Kidney (tissue), 14 donors: ENCODE results near the gene OR13F1. TPM values are rescaled to one million over a fixed set of nuclear protein-coding genes. Genes with fewer than 3 reads are reported as not detected.
A peak's percentile ranks its signal among the peaks of the same experiment; 100 is the strongest.
"Not testable (repeated sequence)": the region's sequence is repeated elsewhere in the genome, so short reads cannot be mapped to it uniquely, and the experiment has no call there.

Experiments used
- DNase-seq, 5 donors: peaks; one replicate each; pipeline ENCODE4 v3.0.0-alpha.2; 2013 to 2020
- FAIRE-seq: peaks from 2 replicates; lab custom pipeline; 2012; peaks lifted over from hg19 to GRCh38; lab: Jason Lieb, UNC
- H3K27ac ChIP-seq, 2 donors: one replicate each; pipeline ENCODE4 v1.7.0; 2013; ENCODE audit warnings: low read depth in 2 of 2, low read length in 2 of 2, inconsistent platforms in 1 of 2
- H3K27me3 ChIP-seq: one replicate; pipeline ENCODE4 v1.7.1; 2013; ENCODE audit warnings: low read length, inconsistent platforms; ENCODE audit not compliant: control insufficient read depth, insufficient read depth
- H3K36me3 ChIP-seq, 3 donors: one replicate each; pipeline versions ENCODE4 v1.7.0 to v1.7.1; 2013; ENCODE audit warnings: low read length in 3 of 3, control low read depth in 1 of 3, inconsistent platforms in 1 of 3; ENCODE audit not compliant: insufficient read depth in 3 of 3, control insufficient read depth in 2 of 3
- H3K4me1 ChIP-seq, 3 donors: one replicate each; pipeline versions ENCODE4 v1.7.0 to v1.7.1; 2013; ENCODE audit warnings: low read length in 3 of 3, inconsistent platforms in 1 of 3, low read depth in 1 of 3; ENCODE audit not compliant: control insufficient read depth in 2 of 3, insufficient read depth in 2 of 3
- H3K4me3 ChIP-seq, 3 donors: one replicate each; pipeline versions ENCODE4 v1.7.0 to v1.8.1; 2013; ENCODE audit warnings: low read length in 3 of 3, control low read depth in 1 of 3, inconsistent platforms in 1 of 3
- H3K9ac ChIP-seq, 3 donors: one replicate each; pipeline versions ENCODE4 v1.7.0 to v1.7.1; 2013; ENCODE audit warnings: low read length in 3 of 3, control low read depth in 1 of 3, inconsistent platforms in 1 of 3
- H3K9me3 ChIP-seq, 3 donors: one replicate each; pipeline versions ENCODE4 v1.7.0 to v1.7.1; 2013; ENCODE audit warnings: low read length in 3 of 3, control low read depth in 1 of 3, inconsistent platforms in 1 of 3; ENCODE audit not compliant: control insufficient read depth in 2 of 3, insufficient read depth in 1 of 3
- CTCF ChIP-seq: IDR thresholded peaks from 3 replicates; pipeline ENCODE4 v1.5.1; 2012; ENCODE audit warnings: mild to moderate bottlenecking, moderate library complexity, borderline replicate concordance; ENCODE audit not compliant: insufficient read depth; ENCODE audit errors: extremely low read depth
- intact Hi-C: fragments of 100-400 bp; cut with DNase I; formaldehyde crosslinking; loops from one replicate; pipeline ENCODE4 v1.11.1; 2022
- polyA plus RNA-seq: library from polyadenylated mRNA; stranded (reverse); fragments of 350-450 nt; fragmentation: Illumina TruSeq; extraction: RNeasy Lipid Tissue Mini Kit (QIAGEN cat#74804); gene quantifications from one replicate; pipeline ENCODE4 v1.2.3, GENCODE V29; 2014; ENCODE audit warnings: low read depth, low replicate concordance; ENCODE audit not compliant: insufficient read depth
- total RNA-seq: library from RNA; stranded (reverse); fragmentation: NEBNext Ultra II Directional; extraction: Animal tissue kit (Norgen Biotek cat#: 25700); gene quantifications from one replicate; pipeline ENCODE4 v1.2.1, GENCODE V29; 2021
- donor health status: control.
- donor health status: control.
- donor health status: control.
- donor health status: control.
- donor health status: control.
- donor health status: DM: yes; HTN: yes; CAD: no.
- donor health status: Normal renal cell carcinoma (clear cell type).

OR13F1 gene
- total and polyA plus RNA-seq, 2 donors from 2014 or later: not detected

DNA sequence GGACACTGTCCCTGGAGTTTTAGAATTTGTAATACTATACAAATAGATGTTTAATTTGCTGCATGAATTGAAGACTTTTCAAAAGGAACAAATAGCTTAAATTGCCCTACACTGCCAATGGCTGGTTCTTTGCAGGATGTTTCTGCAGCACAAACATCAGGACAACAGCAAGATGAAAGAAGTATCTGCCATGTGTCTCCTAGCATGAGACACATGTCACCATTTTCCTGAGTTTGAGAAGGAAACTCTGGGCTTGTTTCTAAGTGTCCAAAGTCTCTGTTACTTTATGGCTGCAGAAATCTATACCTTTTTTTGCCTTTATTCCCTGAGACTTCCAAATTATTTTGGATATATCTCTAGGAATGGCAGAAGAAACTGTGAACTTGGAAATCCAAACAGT, 623 bp upstream of the OR13F1 start:
- DNase-seq: no peak
- no peak overlapping the region for H3K27ac ChIP-seq
- H3K9ac ChIP-seq: no peak overlapping the region
- no peak overlapping the region for H3K4me3 ChIP-seq
- no peak for TF ChIP-seq CTCF
- intact Hi-C loops: no loop called here
- no peaks in the 10 kb centered on the region for H3K36me3 ChIP-seq
- no peaks in the 10 kb centered on the region for H3K27me3 ChIP-seq
- FAIRE-seq: no peak
- H3K4me1 ChIP-seq: no peaks in the 10 kb centered on the region
- no peaks in the 10 kb centered on the region for H3K9me3 ChIP-seq

DNA sequence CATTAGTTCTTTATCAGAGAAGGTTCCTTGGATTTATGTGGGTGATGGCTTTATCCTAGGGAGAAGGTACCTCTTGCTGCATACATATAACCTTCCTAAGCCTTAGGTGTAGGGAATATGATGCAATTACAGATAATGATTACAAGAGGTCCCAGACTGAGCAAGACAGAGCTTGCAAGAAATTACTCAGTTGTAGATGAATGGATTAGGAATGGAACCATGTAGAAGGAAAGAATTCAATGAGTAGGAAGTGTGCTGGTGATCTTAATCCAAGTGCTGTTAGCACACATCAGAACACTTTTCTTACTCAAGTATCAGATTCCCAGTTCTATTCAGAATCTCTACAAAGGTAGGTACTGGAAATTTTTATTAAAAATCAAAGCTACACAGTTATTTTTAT, 2.5 kb downstream of the OR13F1 start:
- TF ChIP-seq CTCF: no peak
- H3K4me3 ChIP-seq: no peak overlapping the region
- H3K4me1 ChIP-seq: no peaks in the 10 kb centered on the region
- no peaks in the 10 kb centered on the region for H3K27me3 ChIP-seq
- H3K9ac ChIP-seq: no peak overlapping the region
- H3K9me3 ChIP-seq: no peaks in the 10 kb centered on the region
- no peak overlapping the region for H3K27ac ChIP-seq
- FAIRE-seq: no peak
- H3K36me3 ChIP-seq: no peaks in the 10 kb centered on the region
- intact Hi-C loops: no loop called here
- DNase-seq: no peak

DNA sequence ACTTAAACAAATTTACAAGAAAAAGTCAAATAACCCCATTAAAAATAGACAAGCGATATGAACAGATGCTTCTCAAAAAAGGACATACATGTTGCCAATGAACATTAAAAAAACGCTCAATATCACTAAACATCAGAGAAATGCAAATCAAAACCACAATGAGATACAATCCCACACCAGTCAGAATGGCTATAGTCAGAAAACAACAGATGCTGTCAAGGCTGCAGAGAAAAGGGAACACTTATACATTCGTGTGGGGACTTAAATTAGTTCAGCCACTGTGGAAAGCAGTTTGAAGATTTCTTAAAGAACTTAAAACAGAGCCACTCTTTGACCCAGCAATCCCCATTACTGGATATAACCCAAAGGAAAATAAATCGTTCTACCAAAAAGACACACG, 10.8 kb downstream of the OR13F1 start:
- H3K27me3 ChIP-seq: no peaks in the 10 kb centered on the region
- H3K4me3 ChIP-seq: no peak overlapping the region
- DNase-seq (no peak), FAIRE-seq (no peak)
- no peak for TF ChIP-seq CTCF
- H3K9me3 ChIP-seq: no peaks in the 10 kb centered on the region
- H3K27ac ChIP-seq: no peak overlapping the region
- H3K36me3 ChIP-seq: no peaks in the 10 kb centered on the region
- intact Hi-C loops: no loop called here
- H3K4me1 ChIP-seq: no peaks in the 10 kb centered on the region
- H3K9ac ChIP-seq: no peak overlapping the region

GRCh38 chr9:104520241-104520640, 16.2 kb downstream of the OR13F1 start:
- H3K9ac ChIP-seq, H3K4me3 ChIP-seq, H3K36me3 ChIP-seq, H3K4me1 ChIP-seq, H3K27ac ChIP-seq, H3K9me3 ChIP-seq, H3K27me3 ChIP-seq, FAIRE-seq, intact Hi-C loops: not testable (repeated sequence)
- DNase-seq: peak in 1 of 5 donors; percentile 46
